Renal cortex interstitium (tissue), 11 donors: Measurements from ENCODE around the gene CRNN. TPM values are rescaled to one million over a fixed set of nuclear protein-coding genes. Genes with fewer than 3 reads are reported as not detected.
A peak's percentile ranks its signal among the peaks of the same experiment; 100 is the strongest.

Source experiments
- DNase-seq, 11 donors: peaks; one replicate each; pipeline ENCODE4 v3.0.0-alpha.2; 2013; ENCODE audit warnings: low read depth in 9 of 11, low spot score in 4 of 11; ENCODE audit errors: extremely low read depth in 1 of 11
- polyA plus RNA-seq, 3 donors: library from polyadenylated mRNA; unstranded; fragments of 120-200 nt; gene quantifications; one replicate each; pipeline ENCODE4 v1.2.1, GENCODE V29; 2013; ENCODE audit not compliant: insufficient read length in 3 of 3

Gene CRNN
- polyA plus RNA-seq, 3 donors, result not detected

GRCh38 chr1:152436593-152437496 lies 22.8 kb upstream of the CRNN start:
- no peak for DNase-seq

- DNase-seq, result no peak
Observed at GRCh38 chr1:152427458-152427857, 13.4 kb upstream of the CRNN start.

GRCh38 chr1:152426731-152427130 lies 12.7 kb upstream of the CRNN start:
- DNase-seq, result no peak

GRCh38 chr1:152419917-152420316 lies 5.9 kb upstream of the CRNN start:
- no peak for DNase-seq

- DNase-seq, result no peak
Observed at GRCh38 chr1:152415454-152416227, 1.6 kb upstream of the CRNN start.

GRCh38 chr1:152412756-152413155 lies 1.3 kb downstream of the CRNN start:
- DNase-seq, result no peak

GRCh38 chr1:152411134-152411533 lies 2.9 kb downstream of the CRNN start:
- no peak for DNase-seq

- peak in 3 of 11 donors; percentile 12 to 18 (median 15) for DNase-seq
Observed at GRCh38 chr1:152410599-152410998, 3.5 kb downstream of the CRNN start.

- no peak for DNase-seq
Observed at GRCh38 chr1:152410028-152410427, 4.0 kb downstream of the CRNN start.

- no peak for DNase-seq
Observed at GRCh38 chr1:152408664-152409063, 5.4 kb downstream of the CRNN start.

GRCh38 chr1:152398812-152399698 lies 15.0 kb downstream of the CRNN start:
- peak in 4 of 11 donors; percentile 5 to 17 (median 16) for DNase-seq

- no peak for DNase-seq
Observed at GRCh38 chr1:152397474-152397873, 16.6 kb downstream of the CRNN start.

GRCh38 chr1:152394151-152394550 lies 19.9 kb downstream of the CRNN start:
- DNase-seq, result no peak

GRCh38 chr1:152392909-152393308 lies 21.2 kb downstream of the CRNN start:
- DNase-seq, result no peak

- DNase-seq, result no peak
Observed at GRCh38 chr1:152388889-152389288, 25.2 kb downstream of the CRNN start.

- no peak for DNase-seq
Observed at GRCh38 chr1:152386940-152387339, 27.1 kb downstream of the CRNN start.

- no peak for DNase-seq
Observed at GRCh38 chr1:152380932-152381331, 33.1 kb downstream of the CRNN start.

GRCh38 chr1:152374451-152374850 lies 39.6 kb downstream of the CRNN start:
- no peak for DNase-seq

- DNase-seq, result no peak
Observed at GRCh38 chr1:152372672-152373071, 41.4 kb downstream of the CRNN start.
